Activated T-cell treated with anti-CD3 and anti-CD28 coated beads, Interleukin-2, amount 50 U/mL, for 72 hours (primary cell): ENCODE results near the gene EME2. TPM values are rescaled to one million over a fixed set of nuclear protein-coding genes. Genes with fewer than 3 reads are reported as not detected.
"Not testable (repeated sequence)": the region's sequence is repeated elsewhere in the genome, so short reads cannot be mapped to it uniquely, and the experiment has no call there.

Experiments
- ATAC-seq, 2 donors: fragments of 150-1000 bp; cut with Tn5 transposase; replicated peaks in 1 of 2; 2 replicates each; pipeline ENCODE4 v1.10.0; 2021; ENCODE audit warnings: moderate library complexity in 2 of 2, mild to moderate bottlenecking in 1 of 2
- DNase-seq, 2 donors: peaks; one replicate each; pipeline ENCODE4 v3.0.0; 2021 to 2022; ENCODE audit warnings: mixed read lengths in 1 of 2
- H3K27ac Mint-ChIP-seq: one replicate; pipeline ENCODE4 v1.8.0; 2022; ENCODE audit warnings: mild to moderate bottlenecking, moderate library complexity, mixed read lengths
- H3K27me3 Mint-ChIP-seq: one replicate; pipeline ENCODE4 v1.8.0; 2022; ENCODE audit warnings: low read depth, mixed read lengths
- H3K36me3 Mint-ChIP-seq, 2 donors: one replicate each; pipeline ENCODE4 v1.8.0; 2022; ENCODE audit warnings: mixed read lengths in 2 of 2, mild to moderate bottlenecking in 1 of 2; ENCODE audit not compliant: insufficient read depth in 2 of 2
- H3K4me1 Mint-ChIP-seq: one replicate; pipeline ENCODE4 v1.8.0; 2022; ENCODE audit warnings: low read depth, mixed read lengths
- H3K4me3 Mint-ChIP-seq, 2 donors: one replicate each; pipeline ENCODE4 v1.8.0; 2022; ENCODE audit warnings: mild to moderate bottlenecking in 2 of 2, mixed read lengths in 2 of 2, moderate library complexity in 2 of 2
- H3K9me3 Mint-ChIP-seq, 2 donors: one replicate each; pipeline ENCODE4 v1.8.0; 2022; ENCODE audit warnings: mixed read lengths in 2 of 2
- total RNA-seq, 2 donors: library from RNA; stranded (reverse); gene quantifications; one replicate each; pipeline ENCODE4 v1.2.3, GENCODE V29; 2022

Gene EME2
- total RNA-seq, 2 donors from 2014 or later = 14.4 to 18.6 TPM

DNA sequence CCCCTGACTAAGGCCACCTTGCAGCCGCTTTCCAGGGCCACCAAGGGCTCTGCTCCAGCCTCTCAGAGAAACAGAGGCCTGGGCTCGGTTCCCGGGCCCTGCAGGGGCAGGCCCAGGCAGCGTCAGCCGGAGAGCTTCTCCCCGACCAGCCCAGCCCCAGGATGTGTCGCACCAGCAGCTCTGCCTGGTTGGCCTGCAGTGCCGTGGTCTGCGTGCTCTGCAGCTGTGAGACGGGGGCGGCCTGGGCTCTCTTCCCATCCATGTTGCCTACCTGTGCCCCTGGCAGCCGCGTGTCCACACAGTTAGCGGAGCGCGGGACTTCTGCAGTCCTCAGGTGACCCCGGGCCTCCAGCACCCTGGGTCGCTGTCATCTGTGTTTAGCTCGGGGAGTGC, 16.1 kb downstream of the EME2 start:
- Mint-ChIP-seq H3K27ac (no peak overlapping the region), H3K36me3 (peaks cover 1 to 2% of the 10 kb centered on the region in 2 donors), H3K4me3 (no peak overlapping the region), H3K9me3 (no peaks in the 10 kb centered on the region), H3K4me1 (peaks cover 7% of the 10 kb centered on the region), H3K27me3 (no peaks in the 10 kb centered on the region)
- DNase-seq (no peak), ATAC-seq (no peak)

DNA sequence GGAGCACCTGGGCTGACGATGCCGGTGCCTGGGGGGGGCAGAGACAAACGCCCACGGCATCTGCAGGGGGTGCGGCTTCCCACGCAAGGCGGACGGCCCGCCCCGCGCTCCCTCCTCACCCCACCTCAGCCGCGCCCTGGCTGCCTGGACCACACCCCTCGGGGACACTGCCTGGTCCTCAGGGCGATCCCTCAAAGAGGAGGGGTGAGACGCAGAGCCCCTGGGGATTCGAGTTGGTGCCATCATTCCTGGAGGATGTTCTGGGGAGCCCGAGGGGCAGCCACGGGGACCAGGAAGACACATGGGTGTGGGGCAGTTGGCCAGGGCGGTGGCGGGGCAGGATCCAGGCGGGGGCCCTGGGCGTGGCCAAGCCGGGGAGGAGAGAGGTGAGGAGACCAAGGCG, 17.0 kb downstream of the EME2 start:
- peaks cover 7% of the 10 kb centered on the region for H3K4me1 Mint-ChIP-seq
- peaks cover 1 to 2% of the 10 kb centered on the region in 2 donors for H3K36me3 Mint-ChIP-seq
- no peak overlapping the region for H3K27ac Mint-ChIP-seq
- H3K4me3 Mint-ChIP-seq = no peak overlapping the region
- H3K9me3 Mint-ChIP-seq = no peaks in the 10 kb centered on the region
- DNase-seq (no peak), ATAC-seq (no peak)
- H3K27me3 Mint-ChIP-seq = no peaks in the 10 kb centered on the region

DNA sequence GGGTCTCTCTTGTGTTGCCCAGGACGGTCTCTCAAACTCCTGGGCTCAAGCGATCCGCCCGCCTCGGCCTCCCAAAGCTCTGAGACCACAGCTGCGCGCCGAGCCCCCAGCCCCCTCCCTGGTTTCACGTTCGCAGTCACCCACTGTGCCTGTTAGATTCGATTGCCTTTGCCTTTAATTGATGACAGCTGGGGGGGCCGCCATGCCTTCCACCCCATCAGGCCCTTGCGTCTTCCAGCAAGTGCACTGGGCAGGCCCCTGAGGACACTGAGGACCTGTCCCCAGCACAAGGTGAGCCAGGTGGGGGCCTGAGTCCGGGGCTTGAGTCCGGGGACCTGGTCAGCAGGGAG, 17.6 kb downstream of the EME2 start:
- Mint-ChIP-seq H3K9me3 (no peaks in the 10 kb centered on the region), H3K4me1 (peaks cover 2% of the 10 kb centered on the region), H3K36me3 (peaks cover 1 to 2% of the 10 kb centered on the region in 2 donors), H3K4me3 (no peak overlapping the region), H3K27ac (no peak overlapping the region), H3K27me3 (no peaks in the 10 kb centered on the region)
- ATAC-seq = no peak
- DNase-seq = no peak

DNA sequence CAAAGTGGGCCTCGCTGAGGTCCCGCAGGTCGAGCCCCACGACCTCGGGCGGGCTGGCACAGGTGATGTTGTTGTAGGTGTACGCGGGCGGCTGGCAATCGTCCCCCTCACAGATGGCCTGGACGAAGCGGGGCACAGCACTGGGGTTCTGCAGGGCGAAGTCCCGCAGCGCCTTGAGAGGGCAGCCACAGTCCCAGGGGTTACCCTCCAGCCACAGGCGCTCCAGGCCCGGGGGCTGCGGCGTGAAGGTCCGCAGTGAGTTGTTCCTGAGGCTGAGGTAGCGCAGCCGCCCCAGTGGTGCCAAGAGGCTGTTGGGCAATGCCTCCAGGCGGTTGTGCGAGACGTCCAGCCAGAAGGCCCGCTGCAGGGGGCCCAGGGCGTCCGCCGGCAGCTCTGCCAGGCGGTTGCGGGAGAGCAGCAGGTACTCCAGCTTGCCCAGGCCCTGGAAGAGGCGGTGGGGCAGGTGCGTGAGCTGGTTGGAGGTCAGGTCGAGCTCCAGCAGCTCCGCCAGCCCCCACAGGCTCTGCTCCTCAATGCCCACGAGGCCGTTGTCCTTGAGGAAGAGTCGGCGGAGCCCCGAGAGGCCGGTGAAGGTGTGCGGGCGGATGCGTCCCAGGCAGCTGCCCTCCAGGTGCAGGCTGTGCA, 18.1 kb downstream of the EME2 start:
- peaks cover 1 to 2% of the 10 kb centered on the region in 2 donors for H3K36me3 Mint-ChIP-seq
- no peaks in the 10 kb centered on the region for H3K4me1 Mint-ChIP-seq
- no peaks in the 10 kb centered on the region for H3K27me3 Mint-ChIP-seq

DNA sequence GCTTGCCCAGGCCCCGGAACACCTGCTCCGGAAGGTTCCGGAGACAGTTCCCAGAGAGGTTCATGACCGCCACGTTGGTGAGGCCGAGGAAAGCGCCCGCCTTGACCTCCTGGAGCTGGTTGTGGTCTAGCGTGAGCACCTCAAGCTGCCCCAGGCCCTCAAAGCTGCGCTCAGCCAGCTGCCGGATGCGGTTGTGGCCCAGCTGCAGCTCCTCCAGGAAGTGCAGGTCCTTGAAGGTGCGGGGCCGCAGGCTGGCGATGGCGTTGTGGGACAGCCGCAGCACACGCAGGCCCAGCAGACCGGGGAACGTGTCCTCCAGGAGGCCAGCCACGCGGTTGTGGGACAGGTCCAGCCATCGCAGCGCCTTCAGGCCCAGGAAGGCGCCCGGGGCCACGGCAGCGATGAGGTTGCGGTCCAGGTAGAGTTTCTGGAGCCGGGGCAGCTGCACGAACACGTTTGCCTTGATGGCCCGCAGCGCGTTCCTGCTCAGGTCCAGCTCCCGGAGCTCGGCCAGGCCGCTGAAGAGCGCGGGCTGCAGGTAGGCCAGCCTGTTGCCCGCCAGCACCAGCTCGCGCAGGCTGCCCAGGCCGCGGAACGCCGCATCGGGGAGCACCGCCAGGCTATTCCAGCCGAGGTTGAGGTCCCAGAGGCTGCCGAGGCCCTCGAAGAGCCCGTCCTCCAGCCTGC, 18.8 kb downstream of the EME2 start:
- DNase-seq (no peak), ATAC-seq (no peak)
- no peaks in the 10 kb centered on the region for H3K27me3 Mint-ChIP-seq
- H3K27ac Mint-ChIP-seq = no peak overlapping the region
- H3K4me1 Mint-ChIP-seq = no peaks in the 10 kb centered on the region
- H3K9me3 Mint-ChIP-seq = no peaks in the 10 kb centered on the region
- no peak overlapping the region for H3K4me3 Mint-ChIP-seq
- H3K36me3 Mint-ChIP-seq = peaks cover 1 to 2% of the 10 kb centered on the region in 2 donors

More for the DNA sequence above, 18.1 kb downstream of the EME2 start:
- DNase-seq (no peak), ATAC-seq (no peak)
- Mint-ChIP-seq H3K27ac (no peak overlapping the region), H3K9me3 (no peaks in the 10 kb centered on the region), H3K4me3 (no peak overlapping the region)

DNA sequence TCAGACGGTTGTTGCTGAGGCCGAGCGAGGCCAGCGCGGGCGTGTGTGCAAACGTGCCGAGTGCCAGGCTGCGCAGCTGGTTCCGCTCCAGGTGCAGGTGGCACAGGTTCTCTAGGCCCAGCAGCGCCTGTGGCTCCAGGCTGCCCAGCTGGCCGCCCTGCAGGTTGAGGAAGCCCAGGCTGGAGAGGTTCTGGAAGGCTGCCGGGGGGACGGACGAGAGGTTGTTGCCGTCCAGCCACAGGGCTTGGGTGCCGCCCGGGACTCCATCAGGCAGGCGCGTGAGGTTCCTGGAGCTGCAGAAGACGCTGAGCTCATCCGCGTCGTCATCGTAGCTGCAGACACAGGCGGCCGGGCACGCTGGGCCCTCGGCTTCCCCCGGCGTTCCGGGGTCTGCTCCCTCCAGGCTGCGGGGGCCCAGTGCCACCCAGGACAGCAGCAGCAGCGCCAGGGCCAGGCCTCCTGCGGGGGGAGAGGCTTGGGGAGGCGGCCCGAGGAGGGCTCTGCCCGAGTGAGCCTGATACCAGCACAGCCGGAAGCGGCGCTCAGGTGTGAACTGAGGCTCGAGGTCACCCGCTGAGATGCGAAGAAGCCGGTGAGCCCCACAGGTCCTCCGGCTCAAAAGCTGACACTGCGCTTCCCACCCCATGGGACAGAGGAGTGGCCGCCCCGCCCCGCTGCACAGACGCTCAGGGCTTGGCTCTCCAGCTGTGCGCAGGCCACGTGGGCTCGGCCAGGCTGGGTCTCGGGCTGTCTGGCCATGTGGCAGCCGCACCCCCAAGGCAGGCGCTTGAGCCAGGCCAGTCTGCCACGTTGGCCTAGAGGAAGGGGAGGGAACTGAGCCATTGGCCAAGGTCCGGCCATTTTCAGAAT, 19.6 kb downstream of the EME2 start:
- H3K4me1 Mint-ChIP-seq = no peaks in the 10 kb centered on the region
- H3K27me3 Mint-ChIP-seq = no peaks in the 10 kb centered on the region
- ATAC-seq (no peak), DNase-seq (no peak)
- H3K4me3 Mint-ChIP-seq = no peak overlapping the region
- H3K9me3 Mint-ChIP-seq = no peaks in the 10 kb centered on the region
- H3K36me3 Mint-ChIP-seq = peaks cover 3 to 5% of the 10 kb centered on the region in 2 donors
- H3K27ac Mint-ChIP-seq = no peak overlapping the region

DNA sequence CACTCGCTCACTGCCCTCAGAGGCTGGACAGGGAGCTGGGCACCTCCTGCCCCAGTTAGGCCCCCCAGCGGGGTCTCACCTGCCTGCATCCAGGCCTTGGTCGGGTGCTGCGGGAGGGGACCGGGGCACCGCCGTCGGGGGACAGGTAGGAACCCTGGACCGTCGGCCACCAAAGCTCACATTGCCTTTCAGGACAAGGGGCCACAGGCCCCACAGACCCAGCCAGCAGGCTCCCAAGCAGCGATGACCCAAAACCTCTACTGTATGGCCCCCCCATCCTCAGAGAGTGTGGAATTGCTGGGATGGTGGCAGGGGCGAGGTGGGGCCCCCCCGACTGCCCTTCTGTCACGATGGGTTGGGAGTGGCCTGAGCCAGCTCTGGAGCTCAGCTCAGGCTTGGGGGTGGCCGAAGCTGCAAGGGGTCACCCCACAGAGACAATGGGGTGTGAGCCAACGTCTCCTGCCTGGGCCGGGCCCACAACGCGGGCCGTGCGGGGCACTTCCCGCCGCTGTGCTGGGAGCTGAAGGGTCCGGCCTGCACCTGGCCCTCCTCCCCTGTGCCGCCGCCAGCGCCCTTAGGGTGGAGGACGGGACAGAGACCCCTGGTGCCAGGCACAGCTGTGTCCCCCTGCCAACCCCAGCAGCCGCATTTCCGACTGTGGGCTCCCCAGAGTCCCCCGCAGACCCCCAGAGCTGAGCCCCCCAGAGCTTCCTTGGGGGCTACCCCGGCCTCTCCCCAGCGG, 20.4 kb downstream of the EME2 start:
- no peak overlapping the region for H3K4me3 Mint-ChIP-seq
- H3K9me3 Mint-ChIP-seq = no peaks in the 10 kb centered on the region
- DNase-seq (no peak), ATAC-seq (no peak)
- no peak overlapping the region for H3K27ac Mint-ChIP-seq
- H3K4me1 Mint-ChIP-seq = no peaks in the 10 kb centered on the region
- no peaks in the 10 kb centered on the region for H3K27me3 Mint-ChIP-seq
- H3K36me3 Mint-ChIP-seq = peaks cover 4 to 7% of the 10 kb centered on the region in 2 donors

DNA sequence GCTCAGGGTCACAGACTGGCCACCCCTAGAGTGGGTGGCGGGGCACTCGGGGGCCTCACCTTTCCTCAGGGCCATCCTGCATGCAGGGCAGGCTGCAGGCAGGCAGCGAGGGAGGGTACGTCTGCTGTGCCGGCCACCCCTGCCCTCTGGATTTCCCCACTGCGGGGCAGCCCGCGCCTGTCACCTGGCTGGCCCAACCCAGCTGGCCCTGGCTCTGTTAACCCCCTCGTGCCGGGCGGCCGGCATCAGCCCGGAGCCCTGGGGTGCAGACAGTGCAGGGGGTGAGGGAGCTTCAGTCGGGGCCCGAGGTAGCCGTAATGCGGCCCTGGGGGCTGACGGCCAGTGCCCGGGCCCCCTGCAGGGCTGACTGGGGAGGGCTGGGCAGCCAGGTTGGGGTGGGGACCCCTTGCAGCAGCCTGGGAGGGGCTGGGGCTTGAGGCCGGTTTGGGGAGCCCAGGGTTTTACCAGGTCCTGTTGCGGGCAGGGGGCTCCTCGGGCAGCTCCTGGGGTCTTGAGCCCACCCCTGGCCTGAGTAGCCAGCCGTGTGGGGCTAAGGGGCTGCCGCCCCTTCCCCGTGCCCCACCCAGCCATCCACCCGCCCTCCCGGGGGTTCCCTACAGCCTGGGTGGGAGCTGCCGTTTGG, 21.1 kb downstream of the EME2 start, which contains the start of gene IGFALS:
Gene IGFALS, minus strand, starts transcription at position 128 of the 643 bp plus-strand sequence. Its CDS starts 53 bp downstream, at position 75.
- H3K4me1 Mint-ChIP-seq = no peaks in the 10 kb centered on the region
- no peak within 1 kb of the TSS for H3K4me3 Mint-ChIP-seq
- peaks cover 4 to 7% of the 10 kb centered on the region in 2 donors for H3K36me3 Mint-ChIP-seq
- H3K9me3 Mint-ChIP-seq = no peaks in the 10 kb centered on the region
- ATAC-seq (no peak), DNase-seq (no peak)
- H3K27ac Mint-ChIP-seq = no peak within 1 kb of the TSS
- H3K27me3 Mint-ChIP-seq = no peaks in the 10 kb centered on the region

DNA sequence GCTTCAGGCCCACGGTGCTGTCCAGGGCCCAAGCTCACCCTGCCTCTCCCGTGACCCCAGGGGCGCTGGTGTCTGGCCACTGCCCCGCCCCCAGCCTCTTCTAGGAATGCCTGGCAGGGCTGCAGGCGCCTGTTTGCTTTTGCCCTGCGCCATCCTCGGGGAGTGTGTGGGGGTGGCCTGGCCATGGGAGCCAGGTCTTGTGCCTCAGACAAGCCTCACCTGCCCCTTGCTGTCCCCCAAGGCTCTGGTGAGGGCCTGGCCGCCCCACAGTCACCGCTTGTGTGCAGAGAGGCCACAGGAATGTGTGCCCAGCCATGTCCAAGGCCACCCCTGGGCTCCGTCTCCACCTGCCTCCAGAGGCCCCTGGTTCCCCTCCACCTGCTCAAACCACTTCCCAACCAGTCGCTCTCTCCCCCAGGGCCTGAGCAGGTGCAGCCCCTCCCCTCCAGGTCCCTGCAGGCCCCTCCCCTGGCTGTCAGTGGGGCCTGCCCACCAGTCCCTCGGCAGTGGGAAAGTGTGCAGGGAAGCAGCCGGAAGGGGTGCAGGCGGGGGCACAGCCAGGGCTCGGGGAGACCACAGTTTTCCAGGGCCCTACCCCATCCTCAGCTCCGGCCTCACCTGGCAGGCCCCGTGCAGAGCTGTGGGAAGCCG, 21.7 kb downstream of the EME2 start:
- ATAC-seq (no peak), DNase-seq (no peak)
- Mint-ChIP-seq H3K4me1 (no peaks in the 10 kb centered on the region), H3K9me3 (peaks cover 3 to 6% of the 10 kb centered on the region in 2 donors), H3K27me3 (no peaks in the 10 kb centered on the region), H3K36me3 (peaks cover 6% of the 10 kb centered on the region in 2 donors), H3K27ac (no peak overlapping the region), H3K4me3 (no peak overlapping the region)

DNA sequence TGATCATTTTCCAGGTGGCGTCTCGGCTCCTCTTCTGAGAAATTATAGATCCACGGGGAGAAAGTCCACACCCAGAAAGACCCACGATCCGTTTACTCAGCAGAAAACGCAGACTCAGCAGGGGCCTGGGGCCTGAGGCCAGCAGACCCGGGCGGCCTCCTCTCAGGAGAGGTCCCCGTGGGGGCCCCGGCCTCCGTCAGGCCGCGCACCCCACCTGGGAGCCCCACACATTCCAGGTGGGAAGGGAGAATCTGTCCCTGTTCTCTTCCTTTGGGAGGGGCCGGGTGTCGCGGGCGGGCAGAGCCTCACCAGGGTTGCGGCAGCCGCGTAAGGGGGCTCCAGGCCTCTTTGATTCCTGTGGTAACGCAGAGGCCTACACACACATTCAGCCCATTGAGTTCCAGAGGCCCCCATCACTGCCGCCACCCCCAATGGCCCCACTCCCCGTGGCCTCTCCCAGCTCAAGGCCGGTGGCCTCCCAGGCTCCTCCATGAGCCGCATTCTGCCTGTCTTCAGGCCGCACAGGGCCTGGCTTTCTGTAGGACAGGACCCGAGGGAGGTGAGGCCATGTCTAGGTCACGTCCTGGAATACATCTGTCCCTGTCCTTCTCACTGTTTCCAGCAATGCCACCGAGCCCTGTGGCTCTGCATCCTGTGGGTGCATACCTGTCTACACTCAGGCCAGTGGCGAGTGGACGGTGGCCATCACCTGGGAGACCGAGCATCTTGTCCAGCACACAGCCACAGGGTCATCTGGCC, 22.5 kb downstream of the EME2 start:
- H3K27me3 Mint-ChIP-seq = no peaks in the 10 kb centered on the region
- H3K36me3 Mint-ChIP-seq = peaks cover 7 to 12% of the 10 kb centered on the region in 2 donors
- no peak for ATAC-seq
- no peaks in the 10 kb centered on the region for H3K4me1 Mint-ChIP-seq
- H3K9me3 Mint-ChIP-seq = peaks cover 6 to 10% of the 10 kb centered on the region in 2 donors
- DNase-seq = no peak
- H3K27ac Mint-ChIP-seq = no peak overlapping the region
- no peak overlapping the region for H3K4me3 Mint-ChIP-seq

DNA sequence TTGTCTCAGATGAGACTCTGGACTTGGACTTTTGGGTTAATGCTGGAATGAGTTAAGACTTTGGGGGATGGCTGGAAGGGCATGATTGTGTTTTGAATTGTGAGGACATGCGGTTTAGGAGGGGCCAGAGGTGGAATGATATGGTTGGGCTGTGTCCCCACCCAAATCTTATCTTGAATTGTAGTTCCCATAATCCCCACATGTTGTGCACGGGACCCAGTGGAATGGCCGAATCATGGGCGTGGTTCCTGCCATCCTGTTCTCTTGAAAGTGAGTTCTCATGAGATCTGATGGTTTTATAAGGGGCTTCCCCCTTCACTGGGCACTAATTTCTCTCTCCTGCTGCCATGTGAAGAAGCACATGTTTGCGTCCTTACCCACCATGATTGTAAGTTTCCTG, 26.7 kb downstream of the EME2 start:
- not testable (repeated sequence) for H3K27ac Mint-ChIP-seq, ATAC-seq, H3K4me3 Mint-ChIP-seq, DNase-seq, H3K27me3 Mint-ChIP-seq, H3K4me1 Mint-ChIP-seq, H3K9me3 Mint-ChIP-seq
- peaks cover 8 to 19% of the 10 kb centered on the region in 2 donors for H3K36me3 Mint-ChIP-seq
